GM23248 (cell line): Measurements from ENCODE around the gene STAMBPL1. TPM values are rescaled to one million over a fixed set of nuclear protein-coding genes. Genes with fewer than 3 reads are reported as not detected.

Experiments used
- DNase-seq: peaks from one replicate; pipeline ENCODE4 v3.0.0-alpha.2; 2015
- H2AFZ ChIP-seq: fragments of 200-600 bp; sonication (generic); 2 replicates; pipeline ENCODE4 v1.6.1; 2016; ENCODE audit warnings: antibody characterized with exemption
- H3F3A ChIP-seq: fragments of 200-600 bp; sonication (generic); 2 replicates; pipeline ENCODE4 v1.6.1; 2016; ENCODE audit warnings: mild to moderate bottlenecking, antibody characterized with exemption, mixed run types; ENCODE audit not compliant: insufficient read depth
- H3K27ac ChIP-seq: fragments of 200-600 bp; sonication (generic); 2 replicates; pipeline ENCODE4 v1.5.1; 2016; ENCODE audit warnings: mild to moderate bottlenecking
- H3K27me3 ChIP-seq: fragments of 200-600 bp; sonication (generic); replicated peaks from 2 replicates; pipeline ENCODE4 v1.6.1; 2016; ENCODE audit warnings: mild to moderate bottlenecking; ENCODE audit not compliant: insufficient read depth
- H3K36me3 ChIP-seq: fragments of 200-600 bp; sonication (generic); 2 replicates; pipeline ENCODE4 v1.6.1; 2016; ENCODE audit warnings: low read depth, mild to moderate bottlenecking
- H3K4me1 ChIP-seq: fragments of 200-600 bp; sonication (generic); 2 replicates; pipeline ENCODE4 v1.6.1; 2016; ENCODE audit warnings: mild to moderate bottlenecking; ENCODE audit not compliant: insufficient read depth
- H3K4me2 ChIP-seq: fragments of 200-600 bp; sonication (generic); one replicate; pipeline ENCODE4 v1.6.1; 2016; ENCODE audit warnings: mild to moderate bottlenecking; ENCODE audit not compliant: unreplicated experiment
- H3K4me3 ChIP-seq: fragments of 200-600 bp; sonication (generic); 2 replicates; pipeline ENCODE4 v1.5.1; 2016; ENCODE audit warnings: mild to moderate bottlenecking
- H3K79me2 ChIP-seq: fragments of 200-600 bp; sonication (generic); 2 replicates; pipeline ENCODE4 v1.6.1; 2016; ENCODE audit warnings: mild to moderate bottlenecking; ENCODE audit not compliant: insufficient read depth
- H3K9ac ChIP-seq: fragments of 200-600 bp; sonication (generic); 2 replicates; pipeline ENCODE4 v1.6.1; 2016; ENCODE audit warnings: mild to moderate bottlenecking
- H3K9me2 ChIP-seq: fragments of 200-600 bp; sonication (generic); 2 replicates; pipeline ENCODE4 v1.6.1; 2016; ENCODE audit warnings: mixed run types, mild to moderate bottlenecking, moderate library complexity; ENCODE audit not compliant: insufficient read depth
- H3K9me3 ChIP-seq: fragments of 200-600 bp; sonication (generic); one replicate; pipeline ENCODE4 v1.6.1; 2017; ENCODE audit warnings: low read depth
- H4K20me1 ChIP-seq: fragments of 200-600 bp; sonication (generic); 2 replicates; pipeline ENCODE4 v1.6.0; 2016; ENCODE audit not compliant: insufficient read depth
- EZH2 ChIP-seq: fragments of 200-600 bp; sonication (generic); IDR thresholded peaks from 2 replicates; pipeline ENCODE4 v1.6.1; 2018; ENCODE audit warnings: antibody characterized with exemption, mild to moderate bottlenecking; ENCODE audit not compliant: insufficient read depth, poor library complexity, severe bottlenecking
- EZH2phosphoT487 ChIP-seq: fragments of 200-600 bp; sonication (generic); IDR thresholded peaks from 2 replicates; pipeline ENCODE4 v1.6.1; 2018; ENCODE audit warnings: antibody characterized with exemption, moderate library complexity, mild to moderate bottlenecking, low read depth; ENCODE audit not compliant: insufficient read depth
- WGBS, 2 experiments: methylation state at CpG; one replicate each; pipeline ENCODE4 v1.1.6; 2015 to 2017; ENCODE audit warnings: low lambda C conversion rate in 2 of 2, low coverage in 1 of 2; ENCODE audit errors: missing lambda C conversion rate in 2 of 2; 5-methylcytosine and 5-hydroxymethylcytosine counted together
- in situ Hi-C: fragments of 300-500 bp; cut with MboI; formaldehyde crosslinking; loops from 2 replicates; pipeline ENCODE4 v1.15.0; 2020
- polyA plus RNA-seq: library from polyadenylated mRNA; unstranded; fragments of >200 nt; fragmentation: Nextera tagmentation; extraction: Ambion mirVana; gene quantifications from 2 replicates; pipeline ENCODE4 v1.2.1, GENCODE V29; 2016
- total RNA-seq: library from RNA; depleted of rRNA; stranded (reverse); fragments of >200 nt; shearing (Covaris generic); gene quantifications from 2 replicates; pipeline ENCODE4 v1.2.3, GENCODE V29; 2014

Gene STAMBPL1
- total and polyA plus RNA-seq, 2 experiments from 2014 or later, result 13.3 to 23.9 TPM

DNA sequence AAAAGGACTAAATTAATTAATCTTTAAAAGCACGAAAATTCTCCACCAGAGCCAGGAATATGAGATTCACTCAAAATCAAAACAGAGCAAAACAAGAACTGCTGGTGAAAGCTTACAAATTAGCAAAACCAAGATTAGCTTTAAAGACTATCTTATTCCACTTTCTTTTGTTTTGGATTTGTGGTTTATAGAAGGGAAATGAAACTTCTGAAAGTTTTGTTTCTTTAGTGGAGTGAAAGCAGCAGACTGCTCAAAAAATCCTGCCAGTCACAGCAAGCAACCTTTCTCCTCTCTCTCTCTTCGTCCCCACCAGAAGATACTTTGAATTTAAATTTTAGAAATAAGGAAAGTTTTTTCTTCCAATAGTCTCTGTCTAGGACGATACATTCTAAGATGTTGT is 64.8 kb downstream of the STAMBPL1 start:
- H3K4me2 ChIP-seq, result no peak overlapping the region
- no peak overlapping the region for H3K9ac ChIP-seq
- no peak for TF ChIP-seq EZH2
- no peak for TF ChIP-seq EZH2phosphoT487
- H2AFZ ChIP-seq, result no peak overlapping the region
- H3K9me3 ChIP-seq, result no peaks in the 10 kb centered on the region
- peaks cover 18% of the 10 kb centered on the region for H3F3A ChIP-seq
- DNase-seq, result no peak
- WGBS, 2 experiments, result 78 to 89% methylated on average over 3 of the region's 3 CpGs
- H3K4me3 ChIP-seq, result no peak overlapping the region
- no peak overlapping the region for H3K27ac ChIP-seq
- H4K20me1 ChIP-seq, result no peaks in the 10 kb centered on the region
- peaks cover 15% of the 10 kb centered on the region for H3K4me1 ChIP-seq
- no peaks in the 10 kb centered on the region for H3K9me2 ChIP-seq
- in situ Hi-C loops, result loop anchor here (25.0 kb wide), 1 partner anchor 258 kb away; no protein-coding TSS in a partner anchor
- H3K79me2 ChIP-seq, result peaks cover 23% of the 10 kb centered on the region
- no peaks in the 10 kb centered on the region for H3K27me3 ChIP-seq
- peaks cover 26% of the 10 kb centered on the region; the same call in 1 of the 2 replicates for H3K36me3 ChIP-seq

DNA sequence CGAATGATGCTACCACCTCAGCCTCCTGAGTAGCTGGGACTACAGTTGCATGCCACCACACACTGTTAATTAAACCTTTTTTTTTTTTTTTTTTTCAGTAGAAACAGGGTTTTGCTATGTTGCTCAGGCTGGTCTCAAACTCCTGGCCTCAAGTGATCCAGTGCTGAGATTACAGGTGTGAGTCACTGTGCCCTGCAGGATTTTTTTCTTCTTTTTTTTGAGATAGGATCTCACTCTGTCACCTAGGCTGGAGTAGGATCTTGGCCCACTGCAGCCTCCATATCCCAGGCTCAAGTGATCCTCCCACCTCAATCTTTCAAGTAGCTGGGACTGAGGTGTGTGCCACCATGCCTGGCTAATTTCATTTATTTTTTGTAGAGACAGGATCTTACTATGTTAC is 66.2 kb downstream of the STAMBPL1 start:
- peaks cover 30% of the 10 kb centered on the region for H3K79me2 ChIP-seq
- peaks cover 29% of the 10 kb centered on the region for H3K4me1 ChIP-seq
- H3K27me3 ChIP-seq, result no peaks in the 10 kb centered on the region
- H3F3A ChIP-seq, result peaks cover 29% of the 10 kb centered on the region
- peaks cover 19% of the 10 kb centered on the region; the same call in 1 of the 2 replicates for H3K36me3 ChIP-seq
- H3K9ac ChIP-seq, result no peak overlapping the region
- no peak overlapping the region for H3K27ac ChIP-seq
- no peak overlapping the region for H2AFZ ChIP-seq
- H3K4me2 ChIP-seq, result no peak overlapping the region
- no peaks in the 10 kb centered on the region for H3K9me2 ChIP-seq
- DNase-seq, result no peak
- H3K4me3 ChIP-seq, result no peak overlapping the region
- TF ChIP-seq EZH2phosphoT487 (no peak), EZH2 (no peak)
- no peaks in the 10 kb centered on the region for H4K20me1 ChIP-seq
- no peaks in the 10 kb centered on the region for H3K9me3 ChIP-seq
- 100% methylated on average over 1 of the region's 1 CpG for WGBS, 2 experiments
- in situ Hi-C loops, result loop anchor here (25.0 kb wide), 1 partner anchor 259 kb away; no protein-coding TSS in a partner anchor

DNA sequence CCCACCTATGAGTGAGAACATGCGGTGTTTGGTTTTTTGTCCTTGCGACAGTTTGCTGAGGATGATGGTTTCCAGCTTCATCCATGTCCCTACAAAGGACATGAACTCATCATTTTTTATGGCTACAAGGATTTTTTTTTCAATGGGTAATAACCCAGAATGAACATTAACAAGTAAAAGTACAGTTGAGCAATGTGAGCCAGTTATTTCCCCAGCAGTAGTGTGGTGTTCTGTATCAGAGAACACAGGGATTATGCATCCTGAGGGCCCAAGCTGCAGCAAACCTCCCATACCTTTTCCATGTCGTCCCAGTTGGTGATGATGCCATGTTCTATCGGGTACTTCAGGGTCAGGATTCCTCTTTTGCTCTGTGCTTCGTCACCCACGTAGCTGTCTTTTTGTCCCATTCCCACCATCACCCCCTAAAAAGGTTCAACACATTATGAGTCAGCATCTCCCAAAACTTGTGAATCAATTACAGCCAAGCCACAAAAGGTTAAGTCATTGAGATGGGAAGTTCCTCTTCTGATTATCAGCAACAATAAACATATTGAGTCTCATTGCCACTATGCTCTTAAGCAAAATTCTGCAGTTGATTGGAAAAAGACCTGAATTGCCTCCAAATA is 67.0 kb downstream of the STAMBPL1 start:
- H3K36me3 ChIP-seq, result peaks cover 19% of the 10 kb centered on the region; the same call in 1 of the 2 replicates
- H3K4me1 ChIP-seq, result peaks cover 34% of the 10 kb centered on the region
- 81 to 83% methylated on average over 5 to 6 of the region's 6 CpGs for WGBS, 2 experiments
- H3F3A ChIP-seq, result peaks cover 34% of the 10 kb centered on the region
- H3K9me2 ChIP-seq, result no peaks in the 10 kb centered on the region
- H3K79me2 ChIP-seq, result peaks cover 30% of the 10 kb centered on the region
- H3K4me3 ChIP-seq, result no peak overlapping the region
- no peak overlapping the region for H3K4me2 ChIP-seq
- no peaks in the 10 kb centered on the region for H4K20me1 ChIP-seq
- DNase-seq, result no peak
- no peak overlapping the region for H2AFZ ChIP-seq
- H3K9me3 ChIP-seq, result no peaks in the 10 kb centered on the region
- H3K27me3 ChIP-seq, result no peaks in the 10 kb centered on the region
- H3K27ac ChIP-seq, result no peak overlapping the region
- TF ChIP-seq EZH2 (no peak), EZH2phosphoT487 (no peak)
- no peak overlapping the region for H3K9ac ChIP-seq
- in situ Hi-C loops, result loop anchor here (25.0 kb wide), 1 partner anchor 260 kb away; no protein-coding TSS in a partner anchor

DNA sequence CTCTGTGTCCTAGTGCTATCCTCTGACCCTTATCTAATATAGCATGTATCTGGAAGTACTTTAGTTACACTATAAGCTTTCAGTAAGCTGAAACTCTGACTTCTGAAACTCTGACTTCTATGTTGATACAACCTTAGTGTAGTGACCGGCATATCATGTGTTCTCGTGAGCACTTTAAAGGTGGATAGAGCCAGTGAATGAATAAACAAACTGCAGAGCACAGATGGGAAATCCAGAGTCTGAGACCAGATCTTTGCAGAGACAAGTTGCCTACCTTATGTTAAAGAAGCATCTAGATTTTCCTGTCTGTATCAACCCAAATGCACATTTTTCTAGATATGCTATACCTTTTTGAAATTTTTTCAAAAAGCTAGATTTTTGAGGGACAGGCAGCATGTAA is 69.0 kb downstream of the STAMBPL1 start:
- H3K36me3 ChIP-seq, result 0 out of 2 replicates have a peak, but pooled peaks cover 8% of the 10 kb centered on the region
- H4K20me1 ChIP-seq, result no peaks in the 10 kb centered on the region
- TF ChIP-seq EZH2phosphoT487 (no peak), EZH2 (no peak)
- no peaks in the 10 kb centered on the region for H3K27me3 ChIP-seq
- no peak for DNase-seq
- H3K4me1 ChIP-seq, result peaks cover 47% of the 10 kb centered on the region
- peaks cover 47% of the 10 kb centered on the region for H3F3A ChIP-seq
- H3K9me3 ChIP-seq, result no peaks in the 10 kb centered on the region
- no peak overlapping the region for H3K4me2 ChIP-seq
- no peaks in the 10 kb centered on the region for H3K9me2 ChIP-seq
- WGBS, 2 experiments, result 100% methylated on average over 2 of the region's 2 CpGs
- H3K27ac ChIP-seq, result no peak overlapping the region
- in situ Hi-C loops, result loop anchor here (25.0 kb wide), 1 partner anchor 262 kb away; no protein-coding TSS in a partner anchor
- H3K79me2 ChIP-seq, result peaks cover 30% of the 10 kb centered on the region
- H2AFZ ChIP-seq, result no peak overlapping the region
- 0 out of 2 replicates have a peak overlapping the region, but pooled peaks have one; percentile 3 for H3K9ac ChIP-seq
- no peak overlapping the region for H3K4me3 ChIP-seq
